HEK293 (cell line): ENCODE measurements around the gene RABAC1.
A peak's percentile ranks its signal among the peaks of the same experiment; 100 is the strongest.

Experiments used
- BCL11A ChIP-seq: fragments of 450-650 bp; formaldehyde crosslinking; IDR thresholded peaks from 2 replicates; pipeline ENCODE4 v1.5.1; 2016; ENCODE audit warnings: low read depth, missing biosample characterization, missing genetic modification characterization
- KLF1 ChIP-seq: fragments of 450-650 bp; formaldehyde crosslinking; IDR thresholded peaks from 2 replicates; pipeline ENCODE4 v1.5.1; 2016; ENCODE audit warnings: missing biosample characterization, missing genetic modification characterization
- MEIS1 ChIP-seq: sonication (generic); formaldehyde crosslinking; IDR thresholded peaks from 2 replicates; pipeline ENCODE4 v1.8.1; 2022; ENCODE audit warnings: missing genetic modification reagents, mild to moderate bottlenecking, borderline replicate concordance
- PATZ1 ChIP-seq: fragments of 450-650 bp; formaldehyde crosslinking; IDR thresholded peaks from 2 replicates; pipeline ENCODE4 v1.5.1; 2016; ENCODE audit warnings: missing biosample characterization, missing genetic modification characterization
- PRDM6 ChIP-seq: fragments of 450-650 bp; formaldehyde crosslinking; IDR thresholded peaks from 2 replicates; pipeline ENCODE4 v1.5.1; 2017; ENCODE audit warnings: missing biosample characterization, missing genetic modification characterization
- RBAK ChIP-seq: fragments of 450-650 bp; formaldehyde crosslinking; IDR thresholded peaks from 2 replicates; pipeline ENCODE4 v1.5.1; 2016; ENCODE audit warnings: missing biosample characterization, missing genetic modification characterization
- SALL2 ChIP-seq: fragments of 450-650 bp; formaldehyde crosslinking; IDR thresholded peaks from 2 replicates; pipeline ENCODE4 v1.5.0; 2017; ENCODE audit warnings: missing biosample characterization, mild to moderate bottlenecking, missing genetic modification characterization, borderline replicate concordance
- SCRT2 ChIP-seq: fragments of 450-650 bp; formaldehyde crosslinking; IDR thresholded peaks from 2 replicates; pipeline ENCODE4 v1.5.1; 2016; ENCODE audit warnings: missing biosample characterization, missing genetic modification characterization
- SP2 ChIP-seq: fragments of 450-650 bp; formaldehyde crosslinking; IDR thresholded peaks from 2 replicates; pipeline ENCODE4 v1.5.1; 2016; ENCODE audit warnings: missing biosample characterization, missing genetic modification characterization
- SP7 ChIP-seq: fragments of 450-650 bp; formaldehyde crosslinking; IDR thresholded peaks from 2 replicates; pipeline ENCODE4 v1.5.1; 2016; ENCODE audit warnings: missing biosample characterization, missing genetic modification characterization
- ZBTB8A ChIP-seq: fragments of 450-650 bp; formaldehyde crosslinking; IDR thresholded peaks from 2 replicates; pipeline ENCODE4 v1.5.1; 2016; ENCODE audit warnings: missing biosample characterization, missing genetic modification characterization
- ZNF174 ChIP-seq: fragments of 450-650 bp; formaldehyde crosslinking; IDR thresholded peaks from 2 replicates; pipeline ENCODE4 v1.5.0; 2017; ENCODE audit warnings: missing biosample characterization, mild to moderate bottlenecking, missing genetic modification characterization
- ZNF274 ChIP-seq, 2 experiments: fragments of 200-500 bp in 1 of 2; fragments of 450-650 bp in 1 of 2; sonication (Bioruptor generic) in 1 of 2; formaldehyde crosslinking in 1 of 2; IDR thresholded peaks; 2 replicates each; pipeline versions ENCODE4 v1.5.1 to v1.6.1; 2014 to 2016; ENCODE audit warnings: borderline replicate concordance in 1 of 2, inconsistent platforms in 1 of 2, low read length in 1 of 2, missing biosample characterization in 1 of 2, missing genetic modification characterization in 1 of 2
- ZNF280C ChIP-seq: fragments of 450-650 bp; formaldehyde crosslinking; IDR thresholded peaks from 2 replicates; pipeline ENCODE4 v1.5.1; 2016; ENCODE audit warnings: missing biosample characterization, missing genetic modification characterization
- ZNF292 ChIP-seq: fragments of 450-650 bp; formaldehyde crosslinking; IDR thresholded peaks from 2 replicates; pipeline ENCODE4 v1.5.1; 2016; ENCODE audit warnings: low read depth, missing biosample characterization, missing genetic modification characterization, borderline replicate concordance
- ZNF324 ChIP-seq: fragments of 450-650 bp; formaldehyde crosslinking; IDR thresholded peaks from 2 replicates; pipeline ENCODE4 v1.5.1; 2016; ENCODE audit warnings: missing biosample characterization, missing genetic modification characterization
- ZNF335 ChIP-seq: fragments of 450-650 bp; formaldehyde crosslinking; conservative IDR thresholded peaks from 2 replicates; pipeline ENCODE4 v1.5.1; 2016; ENCODE audit warnings: missing biosample characterization, missing genetic modification characterization
- ZNF366 ChIP-seq: fragments of 450-650 bp; formaldehyde crosslinking; conservative IDR thresholded peaks from 2 replicates; pipeline ENCODE4 v1.5.1; 2016; ENCODE audit warnings: missing biosample characterization, missing genetic modification characterization
- ZNF394 ChIP-seq: fragments of 450-650 bp; formaldehyde crosslinking; IDR thresholded peaks from 2 replicates; pipeline ENCODE4 v1.5.1; 2016; ENCODE audit warnings: missing biosample characterization, missing genetic modification characterization, mild to moderate bottlenecking, moderate library complexity, borderline replicate concordance
- ZNF510 ChIP-seq: fragments of 450-650 bp; formaldehyde crosslinking; IDR thresholded peaks from 2 replicates; pipeline ENCODE4 v1.5.1; 2018; ENCODE audit warnings: mild to moderate bottlenecking, missing genetic modification characterization, missing biosample characterization; ENCODE audit not compliant: insufficient replicate concordance
- ZNF530 ChIP-seq: fragments of 450-650 bp; formaldehyde crosslinking; IDR thresholded peaks from 2 replicates; pipeline ENCODE4 v1.5.1; 2016; ENCODE audit warnings: low read depth, missing biosample characterization, missing genetic modification characterization
- ZNF555 ChIP-seq: fragments of 450-650 bp; formaldehyde crosslinking; conservative IDR thresholded peaks from 2 replicates; pipeline ENCODE4 v1.5.1; 2017; ENCODE audit warnings: missing biosample characterization, mild to moderate bottlenecking, missing genetic modification characterization, inconsistent platforms
- ZNF624 ChIP-seq: fragments of 450-650 bp; formaldehyde crosslinking; IDR thresholded peaks from 2 replicates; pipeline ENCODE4 v1.5.1; 2017; ENCODE audit warnings: missing biosample characterization, missing genetic modification characterization
- ZNF629 ChIP-seq: fragments of 450-650 bp; formaldehyde crosslinking; IDR thresholded peaks from 2 replicates; pipeline ENCODE4 v1.5.1; 2017; ENCODE audit warnings: missing biosample characterization, missing genetic modification characterization
- ZNF658 ChIP-seq: fragments of 450-650 bp; formaldehyde crosslinking; IDR thresholded peaks from 2 replicates; pipeline ENCODE4; 2016; ENCODE audit warnings: missing biosample characterization, missing genetic modification characterization
- ZNF747 ChIP-seq: fragments of 450-650 bp; formaldehyde crosslinking; IDR thresholded peaks from 2 replicates; pipeline ENCODE4 v1.5.1; 2016; ENCODE audit warnings: missing biosample characterization, missing genetic modification characterization
- ZNF776 ChIP-seq: fragments of 450-650 bp; formaldehyde crosslinking; IDR thresholded peaks from 2 replicates; pipeline ENCODE4 v1.5.0; 2017; ENCODE audit warnings: missing biosample characterization, missing genetic modification characterization, borderline replicate concordance
- ZNF830 ChIP-seq: fragments of 450-650 bp; IDR thresholded peaks from 2 replicates; pipeline ENCODE4 v1.5.0; 2018; ENCODE audit warnings: missing biosample characterization, missing genetic modification characterization, low read depth, mild to moderate bottlenecking, moderate library complexity
- ZNF837 ChIP-seq: fragments of 450-650 bp; formaldehyde crosslinking; IDR thresholded peaks from 2 replicates; pipeline ENCODE4 v1.5.1; 2016; ENCODE audit warnings: missing biosample characterization, missing genetic modification characterization
- ZSCAN18 ChIP-seq: fragments of 450-650 bp; formaldehyde crosslinking; IDR thresholded peaks from 2 replicates; pipeline ENCODE4 v1.5.1; 2016; ENCODE audit warnings: missing biosample characterization, missing genetic modification characterization
- TF ChIP-seq, protein P1 (sequence below): fragments of 450-650 bp; formaldehyde crosslinking; IDR thresholded peaks from 2 replicates; pipeline ENCODE4 v1.5.1; 2016; ENCODE audit warnings: missing biosample characterization, missing genetic modification characterization

Gene RABAC1

DNA sequence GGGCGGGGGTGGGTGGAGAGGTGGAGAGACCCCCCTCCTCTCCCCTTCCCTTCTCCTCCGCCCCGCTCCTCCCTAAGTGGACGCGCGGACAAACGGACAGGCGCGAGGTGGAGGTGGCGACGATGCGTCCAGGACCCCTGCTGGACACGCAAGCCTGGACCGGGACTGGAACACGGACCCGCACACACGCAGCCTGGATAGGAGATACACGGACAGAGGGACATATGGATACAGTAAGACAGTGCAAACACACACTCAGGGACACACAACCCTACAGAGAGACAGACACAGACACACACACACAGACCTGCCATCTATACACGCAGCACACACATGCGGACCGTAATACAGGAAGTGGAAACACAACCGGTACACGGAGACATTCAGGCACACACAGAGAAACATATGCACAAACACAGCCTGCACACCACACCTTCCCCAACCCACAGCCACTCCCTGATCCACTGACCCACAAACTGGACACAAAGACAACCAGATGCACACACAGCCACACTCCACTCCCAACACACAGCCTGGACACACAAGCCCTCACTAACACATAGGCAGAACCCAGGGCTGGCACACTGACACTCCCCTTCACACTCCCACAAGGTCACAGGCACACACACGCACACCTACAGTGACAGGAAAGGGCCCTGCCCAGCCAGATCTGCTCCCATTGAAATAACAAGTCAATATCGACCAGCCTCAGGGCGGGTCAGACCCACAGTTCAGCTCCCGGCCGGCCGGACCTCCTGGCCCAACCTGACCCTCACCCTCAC is 30.2 kb downstream of the RABAC1 start (continued):
- TF ChIP-seq SP2 (tag by site-specific recombination) (peak; percentile 11; the same call in 1 of the 2 replicates), RBAK (tag by site-specific recombination) (no peak), ZNF366 (tag by site-specific recombination) (0 out of 2 replicates have a peak, but pooled peaks have one; percentile 24), BCL11A (tag by site-specific recombination) (peak; percentile 40; the same call in 1 of the 2 replicates), ZNF274 (IDR thresholded peaks at IDR 0.05; ENCODE audit: low read length) (no peak), ZNF274 (tag by site-specific recombination; IDR thresholded peaks at IDR 0.05; ENCODE audit: borderline replicate concordance) (no peak), ZNF629 (tag by site-specific recombination) (no peak), ZNF292 (no peak), SCRT2 (tag by site-specific recombination) (no peak), ZNF776 (tag by site-specific recombination) (no peak), PRDM6 (tag by site-specific recombination) (no peak), ZSCAN18 (tag by site-specific recombination) (0 out of 2 replicates have a peak, but pooled peaks have one; percentile 63), SALL2 (tag by site-specific recombination) (no peak), ZNF530 (no peak), ZNF394 (tag by site-specific recombination) (no peak), SP7 (tag by site-specific recombination) (peak; percentile 63; the same call in 1 of the 2 replicates), ZNF747 (tag by site-specific recombination) (no peak), ZNF280C (tag by site-specific recombination) (peak; percentile 97), ZBTB8A (tag by site-specific recombination) (no peak), KLF1 (tag by site-specific recombination) (peak; percentile 86), MEIS1 (CRISPR knock-in tag) (no peak), ZNF830 (tag by site-specific recombination) (no peak), ZNF658 (tag by site-specific recombination) (no peak), PATZ1 (tag by site-specific recombination) (peak; percentile 53), ZNF510 (tag by site-specific recombination) (no peak), ZNF555 (no peak), ZNF837 (tag by site-specific recombination) (no peak), ZNF174 (tag by site-specific recombination) (no peak), ZNF335 (peak; percentile 95), ZNF324 (tag by site-specific recombination) (no peak), ZNF624 (tag by site-specific recombination) (no peak)
- TF ChIP-seq, protein P1, sequence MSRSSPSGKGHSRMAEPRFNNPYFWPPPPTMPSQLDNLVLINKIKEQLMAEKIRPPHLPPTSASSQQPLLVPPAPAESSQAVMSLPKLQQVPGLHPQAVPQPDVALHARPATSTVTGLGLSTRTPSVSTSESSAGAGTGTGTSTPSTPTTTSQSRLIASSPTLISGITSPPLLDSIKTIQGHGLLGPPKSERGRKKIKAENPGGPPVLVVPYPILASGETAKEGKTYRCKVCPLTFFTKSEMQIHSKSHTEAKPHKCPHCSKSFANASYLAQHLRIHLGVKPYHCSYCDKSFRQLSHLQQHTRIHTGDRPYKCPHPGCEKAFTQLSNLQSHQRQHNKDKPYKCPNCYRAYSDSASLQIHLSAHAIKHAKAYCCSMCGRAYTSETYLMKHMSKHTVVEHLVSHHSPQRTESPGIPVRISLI (tag by site-specific recombination), result no peak
